Fibroblast of lung (primary cell): ENCODE measurements around the gene HSPBP1.

Experiments used
- EZH2 ChIP-seq: IDR thresholded peaks from 2 replicates; pipeline ENCODE4 v1.5.1; 2012; ENCODE audit warnings: low read length, control low read depth, mild to moderate bottlenecking; ENCODE audit errors: missing control alignments
- TF ChIP-seq, protein P1 (sequence below), 2 donors: IDR thresholded peaks in 1 of 2; conservative IDR thresholded peaks in 1 of 2; 1 replicate in 1 of 2; 2 replicates in 1 of 2; pipeline ENCODE4 v1.5.1; 2011 to 2012; ENCODE audit warnings: low read length in 2 of 2, control low read depth in 1 of 2, inconsistent platforms in 1 of 2, low read depth in 1 of 2, mild to moderate bottlenecking in 1 of 2

DNA sequence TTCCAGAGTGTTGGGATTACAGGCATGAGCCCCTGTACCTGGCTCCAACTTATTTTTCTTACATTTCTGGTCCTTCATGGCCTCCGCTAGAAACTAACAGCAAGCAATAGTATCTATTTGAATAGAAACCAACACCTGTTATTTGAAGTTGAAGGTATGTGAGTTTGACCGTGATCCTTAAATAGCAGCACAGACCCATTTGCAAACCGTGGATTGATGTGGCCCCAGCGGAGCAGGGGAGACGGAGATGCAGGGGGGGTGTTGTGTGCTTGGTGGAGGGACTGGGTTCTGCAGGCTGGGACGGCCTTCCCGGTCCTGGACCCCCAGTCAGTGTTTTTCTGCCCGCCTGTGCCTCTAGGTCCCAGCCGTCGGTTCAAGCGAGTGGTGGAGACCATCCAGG is 28.4 kb upstream of the HSPBP1 start:
- TF ChIP-seq, protein P1, sequence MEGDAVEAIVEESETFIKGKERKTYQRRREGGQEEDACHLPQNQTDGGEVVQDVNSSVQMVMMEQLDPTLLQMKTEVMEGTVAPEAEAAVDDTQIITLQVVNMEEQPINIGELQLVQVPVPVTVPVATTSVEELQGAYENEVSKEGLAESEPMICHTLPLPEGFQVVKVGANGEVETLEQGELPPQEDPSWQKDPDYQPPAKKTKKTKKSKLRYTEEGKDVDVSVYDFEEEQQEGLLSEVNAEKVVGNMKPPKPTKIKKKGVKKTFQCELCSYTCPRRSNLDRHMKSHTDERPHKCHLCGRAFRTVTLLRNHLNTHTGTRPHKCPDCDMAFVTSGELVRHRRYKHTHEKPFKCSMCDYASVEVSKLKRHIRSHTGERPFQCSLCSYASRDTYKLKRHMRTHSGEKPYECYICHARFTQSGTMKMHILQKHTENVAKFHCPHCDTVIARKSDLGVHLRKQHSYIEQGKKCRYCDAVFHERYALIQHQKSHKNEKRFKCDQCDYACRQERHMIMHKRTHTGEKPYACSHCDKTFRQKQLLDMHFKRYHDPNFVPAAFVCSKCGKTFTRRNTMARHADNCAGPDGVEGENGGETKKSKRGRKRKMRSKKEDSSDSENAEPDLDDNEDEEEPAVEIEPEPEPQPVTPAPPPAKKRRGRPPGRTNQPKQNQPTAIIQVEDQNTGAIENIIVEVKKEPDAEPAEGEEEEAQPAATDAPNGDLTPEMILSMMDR (conservative IDR thresholded peaks at IDR 0.05 in 1 of 2, IDR thresholded peaks at IDR 0.05 in 1 of 2; ENCODE audit: low read depth in 1 of 2, low read length in 2 of 2): no peak
- no peak for TF ChIP-seq EZH2
